SK-N-SH treated with all-trans-retinoic acid at 6 μM for 48 hours (cell line): ENCODE measurements around the gene P4HTM.

Experiments used
- ARNTL ChIP-seq: fragments of 450-650 bp; formaldehyde crosslinking; IDR thresholded peaks from 2 replicates; pipeline ENCODE4 v1.5.0; 2020; ENCODE audit warnings: low read depth, mild to moderate bottlenecking, moderate library complexity, borderline replicate concordance
- CSDC2 ChIP-seq: fragments of 250-450 bp; sonication (Bioruptor Pico); IDR thresholded peaks from 2 replicates; pipeline ENCODE4 v1.5.0; 2020; ENCODE audit warnings: mild to moderate bottlenecking, moderate library complexity
- OSR1 ChIP-seq: fragments of 250-450 bp; sonication (Bioruptor Pico); IDR thresholded peaks from 2 replicates; pipeline ENCODE4 v1.8.0; 2022; ENCODE audit warnings: moderate library complexity, mild to moderate bottlenecking, inconsistent platforms
- TCF4 ChIP-seq: fragments of 250-450 bp; sonication (Bioruptor Pico); IDR thresholded peaks from 2 replicates; pipeline ENCODE4 v1.8.0; 2021; ENCODE audit warnings: mild to moderate bottlenecking, moderate library complexity, borderline replicate concordance
- ZC3H10 ChIP-seq: fragments of 250-450 bp; sonication (Bioruptor Pico); IDR thresholded peaks from 2 replicates; pipeline ENCODE4 v1.5.1; 2021; ENCODE audit warnings: mild to moderate bottlenecking, moderate library complexity
- ZFP30 ChIP-seq: fragments of 450-650 bp; formaldehyde crosslinking; IDR thresholded peaks from 2 replicates; pipeline ENCODE4 v1.5.0; 2022; ENCODE audit warnings: mild to moderate bottlenecking, moderate library complexity
- ZNF565 ChIP-seq: fragments of 450-650 bp; formaldehyde crosslinking; conservative IDR thresholded peaks from 2 replicates; pipeline ENCODE4 v1.5.0; 2020; ENCODE audit warnings: low read depth, mild to moderate bottlenecking, moderate library complexity

- TF ChIP-seq ZC3H10: no peak
- TF ChIP-seq ZNF565 (CRISPR knock-in tag): no peak
- no peak for TF ChIP-seq CSDC2 (CRISPR knock-in tag)
- no peak for TF ChIP-seq ARNTL
- no peak for TF ChIP-seq ZFP30 (CRISPR knock-in tag)
- no peak for TF ChIP-seq TCF4 (CRISPR knock-in tag)
- TF ChIP-seq OSR1 (CRISPR knock-in tag): no peak
Observed at GRCh38 chr3:49001155-49001554, 11.1 kb downstream of the P4HTM start.
